OCI-LY7 (cell line): ENCODE data around the gene MYO1F.

ENCODE experiments used
- EZH2phosphoT487 ChIP-seq: fragments of 200-600 bp; sonication (generic); IDR thresholded peaks from 2 replicates; pipeline ENCODE4 v1.6.1; 2018; ENCODE audit warnings: low read depth, borderline replicate concordance, mild to moderate bottlenecking, mixed run types, antibody characterized with exemption, low read length, moderate library complexity, mixed read lengths
- TF ChIP-seq, protein P1 (sequence below): fragments of 200-600 bp; sonication (generic); conservative IDR thresholded peaks from 2 replicates; pipeline ENCODE4 v1.5.1; 2014; ENCODE audit warnings: mild to moderate bottlenecking, antibody characterized with exemption, low read length, moderate library complexity, mixed read lengths

- TF ChIP-seq, protein P1, sequence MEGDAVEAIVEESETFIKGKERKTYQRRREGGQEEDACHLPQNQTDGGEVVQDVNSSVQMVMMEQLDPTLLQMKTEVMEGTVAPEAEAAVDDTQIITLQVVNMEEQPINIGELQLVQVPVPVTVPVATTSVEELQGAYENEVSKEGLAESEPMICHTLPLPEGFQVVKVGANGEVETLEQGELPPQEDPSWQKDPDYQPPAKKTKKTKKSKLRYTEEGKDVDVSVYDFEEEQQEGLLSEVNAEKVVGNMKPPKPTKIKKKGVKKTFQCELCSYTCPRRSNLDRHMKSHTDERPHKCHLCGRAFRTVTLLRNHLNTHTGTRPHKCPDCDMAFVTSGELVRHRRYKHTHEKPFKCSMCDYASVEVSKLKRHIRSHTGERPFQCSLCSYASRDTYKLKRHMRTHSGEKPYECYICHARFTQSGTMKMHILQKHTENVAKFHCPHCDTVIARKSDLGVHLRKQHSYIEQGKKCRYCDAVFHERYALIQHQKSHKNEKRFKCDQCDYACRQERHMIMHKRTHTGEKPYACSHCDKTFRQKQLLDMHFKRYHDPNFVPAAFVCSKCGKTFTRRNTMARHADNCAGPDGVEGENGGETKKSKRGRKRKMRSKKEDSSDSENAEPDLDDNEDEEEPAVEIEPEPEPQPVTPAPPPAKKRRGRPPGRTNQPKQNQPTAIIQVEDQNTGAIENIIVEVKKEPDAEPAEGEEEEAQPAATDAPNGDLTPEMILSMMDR: no peak
- no peak for TF ChIP-seq EZH2phosphoT487
Measured at GRCh38 chr19:8616861-8617260, 39.6 kb upstream of the MYO1F start.
